Cardiac fibroblast (primary cell): ENCODE results near the gene RNGTT.
"Not testable (repeated sequence)": the region's sequence is repeated elsewhere in the genome, so short reads cannot be mapped to it uniquely, and the experiment has no call there.

Experiments
- DNase-seq, 2 donors: peaks; one replicate each; pipeline versions ENCODE4 v3.0.0 to v3.0.0-alpha.2; 2010; ENCODE audit warnings: low read depth in 2 of 2
- H3K4me3 ChIP-seq, 2 donors: replicated peaks in 1 of 2; 1 replicate in 1 of 2; 2 replicates in 1 of 2; pipeline ENCODE4 v1.5.1; 2011; ENCODE audit warnings: low read depth in 2 of 2, low read length in 2 of 2, mild to moderate bottlenecking in 2 of 2, moderate library complexity in 1 of 2
- CTCF ChIP-seq: IDR thresholded peaks from one replicate; pipeline ENCODE4 v1.5.1; 2011; ENCODE audit warnings: low read depth, mild to moderate bottlenecking, low read length, inconsistent platforms

The RNGTT gene

GRCh38 chr6:88741071-88741470, 222.3 kb downstream of the RNGTT start:
- no peak overlapping the region for H3K4me3 ChIP-seq
- no peak for DNase-seq
- no peak for TF ChIP-seq CTCF

GRCh38 chr6:88734544-88734943, 228.9 kb downstream of the RNGTT start:
- TF ChIP-seq CTCF, result no peak
- no peak overlapping the region for H3K4me3 ChIP-seq
- no peak for DNase-seq

- no peak overlapping the region for H3K4me3 ChIP-seq
- DNase-seq, result peak; percentile 27 to 90
- no peak for TF ChIP-seq CTCF
These were observed 232.8 kb downstream of the RNGTT start for GRCh38 chr6:88730611-88731011.

- no peak for TF ChIP-seq CTCF
- no peak for DNase-seq
- no peak overlapping the region for H3K4me3 ChIP-seq
These were observed 234.7 kb downstream of the RNGTT start for GRCh38 chr6:88728756-88729155.

GRCh38 chr6:88726409-88726808, 237.0 kb downstream of the RNGTT start:
- not testable (repeated sequence) for DNase-seq, H3K4me3 ChIP-seq

GRCh38 chr6:88725111-88725975, 238.1 kb downstream of the RNGTT start:
- no peak overlapping the region for H3K4me3 ChIP-seq
- DNase-seq, result peak; percentile 47 to 53
- TF ChIP-seq CTCF, result peak; percentile 32

- no peak for DNase-seq
- no peak overlapping the region for H3K4me3 ChIP-seq
- no peak for TF ChIP-seq CTCF
These were observed 240.7 kb downstream of the RNGTT start for GRCh38 chr6:88722686-88723085.

GRCh38 chr6:88716399-88716798, 247.0 kb downstream of the RNGTT start:
- DNase-seq, H3K4me3 ChIP-seq: not testable (repeated sequence)
